HG03139 (cell line): ENCODE data around the gene RGPD8.
"Not testable (repeated sequence)": the region's sequence is repeated elsewhere in the genome, so short reads cannot be mapped to it uniquely, and the experiment has no call there.

Source experiments
- ATAC-seq: cut with Tn5 transposase; IDR thresholded peaks from one replicate; pipeline ENCODE4 v1.9.1; 2021; ENCODE audit not compliant: unreplicated experiment

RGPD8 gene

GRCh38 chr2:112435716-112436431 lies 2.4 kb upstream of the RGPD8 start:
- not testable (repeated sequence) for ATAC-seq

GRCh38 chr2:112434890-112435715 lies 1.7 kb upstream of the RGPD8 start:
- not testable (repeated sequence) for ATAC-seq

GRCh38 chr2:112433932-112434730 lies 686 bp upstream of the RGPD8 start:
- no peak for ATAC-seq

- ATAC-seq, result not testable (repeated sequence)
Observed at GRCh38 chr2:112432735-112433479, 538 bp downstream of the RGPD8 start.

GRCh38 chr2:112432390-112432734 lies 1.1 kb downstream of the RGPD8 start:
- not testable (repeated sequence) for ATAC-seq

- ATAC-seq, result not testable (repeated sequence)
Observed at GRCh38 chr2:112431587-112432295, 1.7 kb downstream of the RGPD8 start.

- not testable (repeated sequence) for ATAC-seq
Observed at GRCh38 chr2:112424553-112424952, 8.9 kb downstream of the RGPD8 start.

GRCh38 chr2:112416860-112417259 lies 16.6 kb downstream of the RGPD8 start:
- not testable (repeated sequence) for ATAC-seq

GRCh38 chr2:112360055-112360454 lies 73.4 kb downstream of the RGPD8 start:
- not testable (repeated sequence) for ATAC-seq

GRCh38 chr2:112354335-112354734 lies 79.1 kb downstream of the RGPD8 start:
- not testable (repeated sequence) for ATAC-seq

GRCh38 chr2:112352809-112353603 lies 80.4 kb downstream of the RGPD8 start:
- not testable (repeated sequence) for ATAC-seq

GRCh38 chr2:112352292-112352691 lies 81.2 kb downstream of the RGPD8 start:
- not testable (repeated sequence) for ATAC-seq

GRCh38 chr2:112345030-112346027 lies 88.1 kb downstream of the RGPD8 start:
- no peak for ATAC-seq

GRCh38 chr2:112343827-112344585 lies 89.4 kb downstream of the RGPD8 start:
- ATAC-seq, result no peak

GRCh38 chr2:112342067-112342550 lies 91.3 kb downstream of the RGPD8 start:
- no peak for ATAC-seq

GRCh38 chr2:112340475-112341267 lies 92.8 kb downstream of the RGPD8 start:
- no peak for ATAC-seq
